Measurements from ENCODE around the gene NUF2.

DNA sequence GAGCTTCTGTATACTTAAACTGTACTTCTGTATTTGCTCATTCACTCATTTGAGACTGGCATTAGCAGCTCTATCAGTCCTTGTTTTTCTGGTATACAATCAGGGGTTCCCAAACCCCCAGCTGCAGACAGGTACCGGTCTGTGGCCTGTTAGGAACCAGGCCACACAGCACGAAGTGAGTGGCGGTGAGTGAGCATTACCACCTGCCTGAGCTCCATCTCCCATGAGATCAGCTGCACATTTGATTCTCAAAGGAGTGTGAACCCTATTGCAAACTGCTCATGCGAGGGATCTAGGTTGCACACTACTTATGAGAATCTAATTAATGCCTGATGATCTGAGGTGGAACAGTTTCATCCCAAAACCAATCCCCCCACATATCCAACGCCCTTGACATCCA lies 18.2 kb upstream of the NUF2 start:
- TF ChIP-seq TOX (CRISPR knock-in tag; IDR thresholded peaks at IDR 0.05; ENCODE audit: borderline replicate concordance) (no peak), TCF4 (CRISPR knock-in tag; IDR thresholded peaks at IDR 0.05; ENCODE audit: borderline replicate concordance) (no peak), PPARA (CRISPR knock-in tag; IDR thresholded peaks at IDR 0.05; ENCODE audit: borderline replicate concordance) (no peak), ZC3H10 (CRISPR knock-in tag; IDR thresholded peaks at IDR 0.05) (no peak), GLIS3 (CRISPR knock-in tag; IDR thresholded peaks at IDR 0.05) (no peak), ZFP30 (CRISPR knock-in tag; IDR thresholded peaks at IDR 0.05) (no peak), ZNF8 (CRISPR knock-in tag; IDR thresholded peaks at IDR 0.05) (no peak), ARNTL (CRISPR knock-in tag; IDR thresholded peaks at IDR 0.05; ENCODE audit: borderline replicate concordance, low read depth) (no peak), ZFP3 (CRISPR knock-in tag; IDR thresholded peaks at IDR 0.05) (no peak)
- TF ChIP-seq, protein P1, sequence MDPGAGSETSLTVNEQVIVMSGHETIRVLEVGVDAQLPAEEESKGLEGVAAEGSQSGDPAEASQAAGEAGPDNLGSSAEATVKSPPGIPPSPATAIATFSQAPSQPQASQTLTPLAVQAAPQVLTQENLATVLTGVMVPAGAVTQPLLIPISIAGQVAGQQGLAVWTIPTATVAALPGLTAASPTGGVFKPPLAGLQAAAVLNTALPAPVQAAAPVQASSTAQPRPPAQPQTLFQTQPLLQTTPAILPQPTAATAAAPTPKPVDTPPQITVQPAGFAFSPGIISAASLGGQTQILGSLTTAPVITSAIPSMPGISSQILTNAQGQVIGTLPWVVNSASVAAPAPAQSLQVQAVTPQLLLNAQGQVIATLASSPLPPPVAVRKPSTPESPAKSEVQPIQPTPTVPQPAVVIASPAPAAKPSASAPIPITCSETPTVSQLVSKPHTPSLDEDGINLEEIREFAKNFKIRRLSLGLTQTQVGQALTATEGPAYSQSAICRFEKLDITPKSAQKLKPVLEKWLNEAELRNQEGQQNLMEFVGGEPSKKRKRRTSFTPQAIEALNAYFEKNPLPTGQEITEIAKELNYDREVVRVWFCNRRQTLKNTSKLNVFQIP (CRISPR knock-in tag; IDR thresholded peaks at IDR 0.05; ENCODE audit: borderline replicate concordance, low read depth) = no peak
- TF ChIP-seq, protein P2, sequence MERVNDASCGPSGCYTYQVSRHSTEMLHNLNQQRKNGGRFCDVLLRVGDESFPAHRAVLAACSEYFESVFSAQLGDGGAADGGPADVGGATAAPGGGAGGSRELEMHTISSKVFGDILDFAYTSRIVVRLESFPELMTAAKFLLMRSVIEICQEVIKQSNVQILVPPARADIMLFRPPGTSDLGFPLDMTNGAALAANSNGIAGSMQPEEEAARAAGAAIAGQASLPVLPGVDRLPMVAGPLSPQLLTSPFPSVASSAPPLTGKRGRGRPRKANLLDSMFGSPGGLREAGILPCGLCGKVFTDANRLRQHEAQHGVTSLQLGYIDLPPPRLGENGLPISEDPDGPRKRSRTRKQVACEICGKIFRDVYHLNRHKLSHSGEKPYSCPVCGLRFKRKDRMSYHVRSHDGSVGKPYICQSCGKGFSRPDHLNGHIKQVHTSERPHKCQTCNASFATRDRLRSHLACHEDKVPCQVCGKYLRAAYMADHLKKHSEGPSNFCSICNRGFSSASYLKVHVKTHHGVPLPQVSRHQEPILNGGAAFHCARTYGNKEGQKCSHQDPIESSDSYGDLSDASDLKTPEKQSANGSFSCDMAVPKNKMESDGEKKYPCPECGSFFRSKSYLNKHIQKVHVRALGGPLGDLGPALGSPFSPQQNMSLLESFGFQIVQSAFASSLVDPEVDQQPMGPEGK (CRISPR knock-in tag; IDR thresholded peaks at IDR 0.05; ENCODE audit: borderline replicate concordance) = no peak
- TF ChIP-seq, protein P3, sequence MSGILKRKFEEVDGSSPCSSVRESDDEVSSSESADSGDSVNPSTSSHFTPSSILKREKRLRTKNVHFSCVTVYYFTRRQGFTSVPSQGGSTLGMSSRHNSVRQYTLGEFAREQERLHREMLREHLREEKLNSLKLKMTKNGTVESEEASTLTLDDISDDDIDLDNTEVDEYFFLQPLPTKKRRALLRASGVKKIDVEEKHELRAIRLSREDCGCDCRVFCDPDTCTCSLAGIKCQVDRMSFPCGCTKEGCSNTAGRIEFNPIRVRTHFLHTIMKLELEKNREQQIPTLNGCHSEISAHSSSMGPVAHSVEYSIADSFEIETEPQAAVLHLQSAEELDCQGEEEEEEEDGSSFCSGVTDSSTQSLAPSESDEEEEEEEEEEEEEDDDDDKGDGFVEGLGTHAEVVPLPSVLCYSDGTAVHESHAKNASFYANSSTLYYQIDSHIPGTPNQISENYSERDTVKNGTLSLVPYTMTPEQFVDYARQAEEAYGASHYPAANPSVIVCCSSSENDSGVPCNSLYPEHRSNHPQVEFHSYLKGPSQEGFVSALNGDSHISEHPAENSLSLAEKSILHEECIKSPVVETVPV (CRISPR knock-in tag; IDR thresholded peaks at IDR 0.05) = no peak

Measured in SK-N-SH treated with all-trans-retinoic acid at 6 μM for 48 hours (cell line).